ENCODE data around the gene PCSK1N. TPM values are rescaled to one million over a fixed set of nuclear protein-coding genes. Genes with fewer than 3 reads are reported as not detected.

Gene PCSK1N
- total RNA-seq, 1 donor = not detected

DNA sequence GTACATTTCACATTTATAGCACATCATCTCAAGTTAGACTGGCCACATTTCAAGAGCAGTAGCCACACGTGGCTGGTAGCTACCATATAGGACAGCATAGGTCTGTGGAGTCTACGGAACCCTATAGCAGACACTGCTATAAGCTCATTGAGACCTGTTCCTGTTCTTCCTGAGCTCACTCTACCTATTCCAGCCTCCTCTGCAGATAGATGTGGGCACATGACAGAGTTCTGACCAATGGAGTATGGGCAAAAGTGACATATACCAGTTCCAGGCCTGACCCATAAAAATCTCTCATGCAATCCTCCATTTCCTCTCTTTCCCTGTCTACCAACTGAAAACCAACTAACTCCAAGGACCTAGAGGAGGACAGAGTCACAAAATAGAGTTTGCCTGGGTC is 37.1 kb downstream of the PCSK1N start:
- TF ChIP-seq, protein P1, sequence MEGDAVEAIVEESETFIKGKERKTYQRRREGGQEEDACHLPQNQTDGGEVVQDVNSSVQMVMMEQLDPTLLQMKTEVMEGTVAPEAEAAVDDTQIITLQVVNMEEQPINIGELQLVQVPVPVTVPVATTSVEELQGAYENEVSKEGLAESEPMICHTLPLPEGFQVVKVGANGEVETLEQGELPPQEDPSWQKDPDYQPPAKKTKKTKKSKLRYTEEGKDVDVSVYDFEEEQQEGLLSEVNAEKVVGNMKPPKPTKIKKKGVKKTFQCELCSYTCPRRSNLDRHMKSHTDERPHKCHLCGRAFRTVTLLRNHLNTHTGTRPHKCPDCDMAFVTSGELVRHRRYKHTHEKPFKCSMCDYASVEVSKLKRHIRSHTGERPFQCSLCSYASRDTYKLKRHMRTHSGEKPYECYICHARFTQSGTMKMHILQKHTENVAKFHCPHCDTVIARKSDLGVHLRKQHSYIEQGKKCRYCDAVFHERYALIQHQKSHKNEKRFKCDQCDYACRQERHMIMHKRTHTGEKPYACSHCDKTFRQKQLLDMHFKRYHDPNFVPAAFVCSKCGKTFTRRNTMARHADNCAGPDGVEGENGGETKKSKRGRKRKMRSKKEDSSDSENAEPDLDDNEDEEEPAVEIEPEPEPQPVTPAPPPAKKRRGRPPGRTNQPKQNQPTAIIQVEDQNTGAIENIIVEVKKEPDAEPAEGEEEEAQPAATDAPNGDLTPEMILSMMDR (IDR thresholded peaks at IDR 0.05; ENCODE audit: insufficient read depth, low read length) = no peak
- no peak overlapping the region for H3K4me3 ChIP-seq (ENCODE audit: low read depth, low read length)
- no peak for DNase-seq (ENCODE audit: low read depth)

- TF ChIP-seq, protein P1 (IDR thresholded peaks at IDR 0.05; ENCODE audit: insufficient read depth, low read length) = no peak
- H3K4me3 ChIP-seq (ENCODE audit: low read depth, low read length) = no peak overlapping the region
- peak; percentile 64 for DNase-seq (ENCODE audit: low read depth)
Observed at GRCh38 chrX:48794911-48795515, 40.4 kb downstream of the PCSK1N start.

DNA sequence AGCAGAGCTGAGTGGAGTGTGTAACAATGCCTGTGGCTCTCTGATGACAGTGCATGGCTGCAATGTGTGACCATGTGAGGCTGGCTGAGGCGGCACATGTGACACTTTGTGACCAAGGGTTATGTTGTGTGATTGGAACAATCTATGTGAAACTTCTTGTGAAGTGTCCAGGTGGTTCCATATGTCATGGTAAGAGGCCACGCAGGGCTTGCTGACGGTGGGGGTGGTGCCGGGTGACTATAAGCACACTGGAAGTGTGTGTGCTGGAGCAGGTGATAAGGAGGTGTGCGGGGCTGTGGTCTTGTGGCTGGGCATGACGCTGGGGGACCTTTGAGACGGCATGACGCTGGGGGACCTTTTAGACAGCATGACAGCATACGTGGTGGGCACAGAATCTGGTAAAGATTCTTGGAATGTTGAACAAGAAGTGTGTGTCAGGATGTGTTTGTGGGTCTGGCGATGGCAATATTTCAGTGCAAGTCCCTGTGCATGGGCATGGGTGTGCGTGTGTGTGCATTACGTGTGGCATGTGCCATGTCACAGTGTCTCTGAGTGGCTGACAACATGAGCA is 41.0 kb downstream of the PCSK1N start:
- no peak for DNase-seq (ENCODE audit: low read depth)
- no peak overlapping the region for H3K4me3 ChIP-seq (ENCODE audit: low read depth, low read length)
- TF ChIP-seq, protein P1 (IDR thresholded peaks at IDR 0.05; ENCODE audit: insufficient read depth, low read length) = no peak

- no peak overlapping the region for H3K4me3 ChIP-seq (ENCODE audit: low read depth, low read length)
- DNase-seq (ENCODE audit: low read depth) = no peak
- TF ChIP-seq, protein P1 (IDR thresholded peaks at IDR 0.05; ENCODE audit: insufficient read depth, low read length) = no peak
Observed at GRCh38 chrX:48793935-48794334, 41.5 kb downstream of the PCSK1N start.

DNA sequence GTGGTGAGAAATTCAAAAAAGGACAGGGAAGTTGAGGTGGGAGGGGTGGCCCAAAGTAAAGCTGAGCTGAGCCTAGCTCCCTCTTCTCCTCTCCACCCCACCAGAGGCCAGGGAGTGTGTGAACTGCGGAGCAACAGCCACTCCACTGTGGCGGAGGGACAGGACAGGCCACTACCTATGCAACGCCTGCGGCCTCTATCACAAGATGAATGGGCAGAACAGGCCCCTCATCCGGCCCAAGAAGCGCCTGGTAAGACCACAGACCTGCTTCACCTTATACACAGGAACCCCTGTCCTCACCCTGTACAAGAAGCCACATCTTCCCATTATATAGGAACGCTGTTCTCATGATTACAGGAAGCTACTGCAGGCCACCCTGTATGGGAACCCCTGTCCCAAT is 43.2 kb downstream of the PCSK1N start:
- TF ChIP-seq, protein P1 (IDR thresholded peaks at IDR 0.05; ENCODE audit: insufficient read depth, low read length) = no peak
- no peak for DNase-seq (ENCODE audit: low read depth)

GRCh38 chrX:48791063-48791820 is 44.2 kb downstream of the PCSK1N start:
- DNase-seq (ENCODE audit: low read depth) = no peak
- TF ChIP-seq, protein P1 (IDR thresholded peaks at IDR 0.05; ENCODE audit: insufficient read depth, low read length) = no peak
- H3K4me3 ChIP-seq (ENCODE audit: low read depth, low read length) = no peak overlapping the region

More for the DNA sequence above, 43.2 kb downstream of the PCSK1N start:
- no peak overlapping the region for H3K4me3 ChIP-seq (ENCODE audit: low read depth, low read length)
